Ishikawa (cell line): ENCODE results near the gene TP53AIP1.

ENCODE experiments used
- CEBPB ChIP-seq: IDR thresholded peaks from 2 replicates; pipeline ENCODE4 v1.6.1; 2012
- CREB1 ChIP-seq: IDR thresholded peaks from 2 replicates; pipeline ENCODE4 v1.6.1; 2012; ENCODE audit warnings: low read depth
- EGR1 ChIP-seq: IDR thresholded peaks from 2 replicates; pipeline ENCODE4 v1.6.1; 2012
- EP300 ChIP-seq: IDR thresholded peaks from 2 replicates; pipeline ENCODE4 v1.6.1; 2012; ENCODE audit warnings: borderline replicate concordance
- FOXM1 ChIP-seq: IDR thresholded peaks from 2 replicates; pipeline ENCODE4 v1.6.1; 2012; ENCODE audit warnings: low read depth, borderline replicate concordance
- NFIC ChIP-seq: IDR thresholded peaks from 2 replicates; pipeline ENCODE4 v1.6.1; 2012
- RAD21 ChIP-seq: IDR thresholded peaks from 2 replicates; pipeline ENCODE4 v1.6.1; 2012; ENCODE audit warnings: low read depth
- REST ChIP-seq: IDR thresholded peaks from 2 replicates; pipeline ENCODE4 v1.6.1; 2012; ENCODE audit warnings: low read depth, mild to moderate bottlenecking
- TAF1 ChIP-seq: IDR thresholded peaks from 2 replicates; pipeline ENCODE4 v1.6.1; 2012; ENCODE audit warnings: low read depth, mild to moderate bottlenecking
- TCF12 ChIP-seq: IDR thresholded peaks from 2 replicates; pipeline ENCODE4 v1.6.1; 2012; ENCODE audit warnings: low read depth
- TEAD4 ChIP-seq: IDR thresholded peaks from 2 replicates; pipeline ENCODE4 v1.6.1; 2012
- USF1 ChIP-seq: IDR thresholded peaks from 2 replicates; pipeline ENCODE4 v1.6.1; 2012
- YY1 ChIP-seq: IDR thresholded peaks from 2 replicates; pipeline ENCODE4 v1.6.1; 2012; ENCODE audit warnings: low read depth
- ZBTB7A ChIP-seq: IDR thresholded peaks from 2 replicates; pipeline ENCODE4 v1.6.1; 2012; ENCODE audit warnings: low read depth
- TF ChIP-seq, protein P1 (sequence below): IDR thresholded peaks from 2 replicates; pipeline ENCODE4 v1.6.1; 2012

TP53AIP1 gene

GRCh38 chr11:128926000-128926399, 16.7 kb downstream of the TP53AIP1 start:
- 0 out of 2 replicates have a peak, but pooled peaks have one; percentile 29 for TF ChIP-seq EP300
- no peak for TF ChIP-seq FOXM1
- TF ChIP-seq USF1, result no peak
- TF ChIP-seq REST, result no peak
- TF ChIP-seq TEAD4, result no peak
- no peak for TF ChIP-seq RAD21

- TF ChIP-seq CEBPB (no peak), YY1 (no peak), NFIC (no peak)
These were observed 17.4 kb downstream of the TP53AIP1 start for GRCh38 chr11:128925250-128925600.

DNA sequence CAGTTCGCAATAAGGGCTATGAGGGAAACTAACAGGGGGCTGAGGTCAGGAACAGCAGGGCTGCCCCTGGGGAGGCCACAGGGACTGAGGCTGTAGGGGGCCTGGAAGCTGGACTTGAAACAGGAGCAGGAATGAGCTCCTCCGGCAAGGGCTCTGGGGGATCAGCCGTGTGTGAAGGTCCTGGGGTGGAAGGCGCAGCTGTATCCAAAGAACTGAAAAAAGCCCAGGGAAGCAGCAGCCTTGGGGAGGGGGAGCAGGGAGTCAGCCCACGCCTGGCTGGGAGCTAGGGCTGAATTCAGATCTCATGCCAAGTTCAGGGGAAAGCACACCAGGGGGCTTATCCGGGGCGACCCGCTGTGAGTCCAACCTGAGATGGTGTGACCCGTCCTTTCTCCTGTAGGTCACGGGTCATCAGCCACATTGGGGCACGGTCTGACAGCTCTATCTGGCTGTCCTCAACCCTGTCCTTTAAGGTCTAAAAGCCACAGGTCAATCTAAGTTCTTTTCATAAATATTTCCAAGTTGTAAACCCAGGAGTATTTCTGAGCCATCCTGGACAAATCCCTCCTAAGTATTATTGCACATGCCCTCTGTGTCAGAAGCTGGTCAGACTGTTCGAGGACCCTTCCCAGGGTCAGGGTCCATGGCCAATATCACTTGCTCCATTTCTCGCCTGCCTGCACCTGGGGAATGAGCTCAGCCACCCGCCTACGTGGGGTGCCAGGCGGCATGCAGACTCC, 18.0 kb downstream of the TP53AIP1 start:
- TF ChIP-seq CREB1 (no peak), TCF12 (peak; percentile 99), USF1 (no peak), RAD21 (no peak; the same call in 1 of the 2 replicates), ZBTB7A (peak; percentile 79), CEBPB (no peak), YY1 (peak; percentile 46; the same call in 1 of the 2 replicates), REST (no peak; the same call in 1 of the 2 replicates), FOXM1 (peak; percentile 96), TEAD4 (peak; percentile 79), TAF1 (no peak; the same call in none of the 2 replicates), EP300 (peak; percentile 98), EGR1 (peak; percentile 88; the same call in 1 of the 2 replicates), NFIC (peak; percentile 96)
- TF ChIP-seq, protein P1, sequence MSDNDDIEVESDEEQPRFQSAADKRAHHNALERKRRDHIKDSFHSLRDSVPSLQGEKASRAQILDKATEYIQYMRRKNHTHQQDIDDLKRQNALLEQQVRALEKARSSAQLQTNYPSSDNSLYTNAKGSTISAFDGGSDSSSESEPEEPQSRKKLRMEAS, result peak; percentile 53

DNA sequence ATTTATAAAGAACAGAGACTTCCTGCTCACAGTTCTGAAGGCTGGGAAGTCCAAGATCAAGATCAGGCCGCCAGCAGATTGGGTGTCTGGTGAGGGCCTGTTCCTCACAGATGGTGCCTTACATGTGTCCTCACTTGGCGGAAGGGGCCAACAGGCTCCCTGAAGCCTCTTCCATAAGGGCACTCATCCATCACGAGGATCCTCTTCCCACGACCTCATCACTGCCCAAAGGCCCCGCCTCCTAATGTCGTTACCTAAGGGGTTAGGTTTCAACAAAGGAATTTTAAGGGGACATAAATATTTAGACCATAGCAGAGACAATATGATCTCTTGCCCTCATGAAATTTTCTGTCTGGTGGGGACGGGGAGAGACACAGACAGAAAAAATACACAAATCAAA, 18.6 kb downstream of the TP53AIP1 start:
- peak; percentile 41 for TF ChIP-seq TEAD4
- TF ChIP-seq YY1, result no peak; the same call in 1 of the 2 replicates
- no peak for TF ChIP-seq NFIC
- no peak for TF ChIP-seq CREB1
- no peak for TF ChIP-seq TAF1
- TF ChIP-seq, protein P1, result peak; percentile 37; the same call in 1 of the 2 replicates
- TF ChIP-seq EP300, result peak; percentile 68
- no peak for TF ChIP-seq USF1
- no peak for TF ChIP-seq EGR1
- TF ChIP-seq CEBPB, result no peak
- TF ChIP-seq ZBTB7A, result no peak
- TF ChIP-seq RAD21, result no peak

DNA sequence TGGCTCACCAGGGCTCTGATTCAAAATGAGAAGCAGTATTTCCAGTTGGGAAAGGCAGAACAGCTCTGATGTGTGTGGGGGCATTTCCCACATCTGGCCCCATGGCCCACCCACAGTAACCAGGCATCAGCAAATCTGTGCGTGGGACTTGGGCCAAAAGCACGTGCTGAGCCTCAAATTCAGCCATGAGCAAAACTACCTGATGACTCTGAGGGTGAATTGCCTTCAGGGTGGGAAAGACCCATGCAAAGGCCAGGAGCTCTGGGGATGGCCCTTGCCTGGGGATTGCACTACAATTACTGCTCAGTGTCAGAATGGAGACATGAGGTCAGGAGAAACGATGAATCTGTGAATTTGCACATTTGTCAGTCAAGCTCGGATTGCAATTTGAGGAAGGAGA, 20.9 kb downstream of the TP53AIP1 start:
- TF ChIP-seq RAD21, result no peak
- TF ChIP-seq CREB1, result no peak
- no peak for TF ChIP-seq REST
- no peak for TF ChIP-seq ZBTB7A
- no peak for TF ChIP-seq NFIC
- no peak for TF ChIP-seq CEBPB
- no peak for TF ChIP-seq TCF12
- no peak for TF ChIP-seq TEAD4
- TF ChIP-seq FOXM1, result no peak
- TF ChIP-seq EGR1, result no peak
- no peak for TF ChIP-seq EP300
- no peak for TF ChIP-seq TAF1
- no peak for TF ChIP-seq USF1
- TF ChIP-seq YY1, result no peak
- TF ChIP-seq, protein P1, result no peak
